IPS-NIHi7 (cell line): ENCODE results near the gene SLC4A8.
"Not testable (repeated sequence)": the region's sequence is repeated elsewhere in the genome, so short reads cannot be mapped to it uniquely, and the experiment has no call there.

Experiments used
- DNase-seq: peaks from one replicate; pipeline ENCODE4 v3.0.0; 2012; ENCODE audit warnings: mixed read lengths; ENCODE audit errors: extremely low spot score

SLC4A8 gene

GRCh38 chr12:51475543-51475942, 50.9 kb downstream of the SLC4A8 start:
- no peak for DNase-seq

- DNase-seq = no peak
Measured at GRCh38 chr12:51480978-51481377, 56.3 kb downstream of the SLC4A8 start.

GRCh38 chr12:51482929-51483697, 58.5 kb downstream of the SLC4A8 start:
- no peak for DNase-seq

GRCh38 chr12:51484119-51484518, 59.5 kb downstream of the SLC4A8 start:
- DNase-seq = no peak

- no peak for DNase-seq
Measured at GRCh38 chr12:51488281-51488680, 63.6 kb downstream of the SLC4A8 start.

- no peak for DNase-seq
Measured at GRCh38 chr12:51493281-51493680, 68.7 kb downstream of the SLC4A8 start.

- DNase-seq = no peak
Measured at GRCh38 chr12:51496895-51497294, 72.3 kb downstream of the SLC4A8 start.

- DNase-seq = no peak
Measured at GRCh38 chr12:51504851-51505250, 80.2 kb downstream of the SLC4A8 start.

GRCh38 chr12:51505360-51506105, 80.9 kb downstream of the SLC4A8 start:
- no peak for DNase-seq

- no peak for DNase-seq
Measured at GRCh38 chr12:51507178-51507577, 82.5 kb downstream of the SLC4A8 start.

- no peak for DNase-seq
Measured at GRCh38 chr12:51508285-51508684, 83.7 kb downstream of the SLC4A8 start.

- no peak for DNase-seq
Measured at GRCh38 chr12:51511546-51512260, 87.1 kb downstream of the SLC4A8 start.

GRCh38 chr12:51512438-51512837, 87.8 kb downstream of the SLC4A8 start:
- DNase-seq = no peak

GRCh38 chr12:51515037-51515436, 90.4 kb downstream of the SLC4A8 start:
- not testable (repeated sequence) for DNase-seq

- no peak for DNase-seq
Measured at GRCh38 chr12:51517316-51517715, 92.7 kb downstream of the SLC4A8 start.

GRCh38 chr12:51517800-51518199, 93.2 kb downstream of the SLC4A8 start:
- DNase-seq = peak; percentile 67

GRCh38 chr12:51519755-51520154, 95.1 kb downstream of the SLC4A8 start:
- no peak for DNase-seq

GRCh38 chr12:51520576-51521325, 96.1 kb downstream of the SLC4A8 start:
- DNase-seq = peak; percentile 85

GRCh38 chr12:51521554-51522276, 97.1 kb downstream of the SLC4A8 start:
- no peak for DNase-seq

- DNase-seq = no peak
Measured at GRCh38 chr12:51522696-51523095, 98.1 kb downstream of the SLC4A8 start.

GRCh38 chr12:51524386-51524901, 99.8 kb downstream of the SLC4A8 start:
- no peak for DNase-seq
